Stimulated activated CD8-positive, alpha-beta memory T cell treated with anti-CD3 and anti-CD28 coated beads, Interleukin-4, amount 100 ng/mL, for 4 hours (primary cell): Measurements from ENCODE around the gene TREML2.

Experiments
- DNase-seq, 2 donors: peaks; one replicate each; pipeline ENCODE4 v3.0.0-alpha.2; 2020; ENCODE audit warnings: low read depth in 2 of 2, low spot score in 1 of 2

TREML2 gene

DNA sequence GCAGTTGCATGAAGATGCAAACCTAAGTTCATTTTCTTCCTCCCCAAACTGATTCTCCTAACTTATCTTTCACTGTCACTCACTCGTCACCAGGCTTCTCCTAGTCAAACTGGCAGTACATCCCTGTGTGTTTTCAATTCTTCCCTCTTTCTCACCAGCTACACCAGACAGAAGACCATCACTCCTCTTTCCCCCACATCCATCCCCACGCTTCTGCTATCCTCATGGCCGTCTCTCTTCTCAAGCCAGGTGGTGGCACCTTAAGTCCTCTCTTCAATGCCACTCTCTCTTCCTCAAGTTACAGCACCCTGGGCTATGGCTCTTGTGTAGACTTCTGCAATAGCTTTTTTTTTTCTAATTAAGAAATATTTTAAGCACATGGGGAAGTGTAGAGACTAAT is 23.7 kb downstream of the TREML2 start:
- no peak for DNase-seq

DNA sequence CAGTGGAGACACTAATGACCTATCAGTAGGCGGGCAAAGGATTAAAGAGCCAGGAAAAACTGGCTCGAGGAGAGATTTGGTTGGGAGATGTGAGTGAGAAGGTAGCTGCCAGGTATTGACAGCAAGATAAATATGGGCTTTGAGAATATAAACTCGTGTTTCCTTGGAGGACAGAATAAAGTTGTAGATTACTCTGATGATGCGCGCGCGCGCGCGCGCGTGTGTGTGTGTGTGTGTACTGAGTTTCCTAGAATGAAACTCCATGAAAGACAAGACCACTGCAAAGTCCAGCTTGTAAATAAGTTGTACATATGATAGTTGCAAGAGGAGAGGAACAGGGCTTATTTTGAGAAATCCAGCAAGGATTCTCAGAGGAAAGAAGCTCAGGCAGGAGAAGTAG is 24.8 kb downstream of the TREML2 start:
- no peak for DNase-seq

DNA sequence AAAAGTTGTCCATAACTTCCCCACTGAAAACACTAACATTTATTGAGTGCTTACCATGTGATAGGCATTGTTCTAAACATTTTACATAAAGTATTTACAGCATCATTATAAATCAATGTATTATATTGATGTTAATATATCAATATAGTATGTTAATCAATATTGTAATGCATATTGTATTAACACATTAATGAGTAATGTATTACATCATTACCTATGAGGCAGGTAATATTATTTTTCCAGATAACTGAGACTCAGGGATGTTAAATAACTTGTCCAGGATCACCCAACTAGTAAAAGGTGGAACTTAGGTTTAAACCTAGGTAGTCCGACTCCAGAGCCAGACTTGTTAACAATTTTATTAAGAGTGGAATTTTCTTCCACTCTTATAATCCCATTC is 25.9 kb downstream of the TREML2 start:
- no peak for DNase-seq

DNA sequence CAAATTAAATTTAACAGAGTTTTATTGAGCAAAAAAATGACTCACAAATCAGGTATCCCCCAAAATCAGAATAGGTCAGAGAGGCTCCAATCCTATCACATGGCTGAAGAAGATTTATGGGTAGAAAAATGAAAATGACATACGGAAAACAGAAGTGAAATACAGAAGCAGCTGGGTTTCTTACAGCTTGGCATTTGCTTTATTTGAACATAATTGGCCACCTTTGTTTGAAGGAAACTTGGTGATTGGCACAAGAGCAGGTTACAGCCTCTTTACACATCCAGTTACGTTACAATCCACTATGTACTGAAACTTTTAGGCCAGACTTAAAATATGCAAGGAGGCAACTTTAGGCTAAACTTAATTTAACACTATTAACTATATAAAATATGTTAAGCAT is 26.3 kb downstream of the TREML2 start:
- DNase-seq, result no peak

DNA sequence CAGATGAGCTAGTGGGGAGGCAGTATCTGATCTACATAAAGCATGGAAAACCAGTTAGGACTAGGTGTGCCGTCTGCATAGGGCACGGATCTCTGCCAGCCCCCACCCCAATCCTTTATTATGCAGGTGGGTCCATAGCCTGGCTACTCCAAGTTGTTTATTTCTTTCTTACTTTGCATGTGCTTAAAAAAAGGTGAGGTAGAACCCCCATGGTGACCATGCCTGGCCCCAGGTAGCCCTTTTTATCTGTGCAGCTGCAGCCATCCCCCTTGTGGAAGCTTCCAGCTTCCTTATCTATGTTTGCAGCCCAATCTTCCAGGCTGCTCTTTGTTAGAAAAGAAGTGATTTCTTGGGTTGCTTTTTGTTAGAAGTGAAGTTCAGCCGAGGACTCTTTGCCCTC is 29.0 kb downstream of the TREML2 start:
- DNase-seq, result no peak

DNA sequence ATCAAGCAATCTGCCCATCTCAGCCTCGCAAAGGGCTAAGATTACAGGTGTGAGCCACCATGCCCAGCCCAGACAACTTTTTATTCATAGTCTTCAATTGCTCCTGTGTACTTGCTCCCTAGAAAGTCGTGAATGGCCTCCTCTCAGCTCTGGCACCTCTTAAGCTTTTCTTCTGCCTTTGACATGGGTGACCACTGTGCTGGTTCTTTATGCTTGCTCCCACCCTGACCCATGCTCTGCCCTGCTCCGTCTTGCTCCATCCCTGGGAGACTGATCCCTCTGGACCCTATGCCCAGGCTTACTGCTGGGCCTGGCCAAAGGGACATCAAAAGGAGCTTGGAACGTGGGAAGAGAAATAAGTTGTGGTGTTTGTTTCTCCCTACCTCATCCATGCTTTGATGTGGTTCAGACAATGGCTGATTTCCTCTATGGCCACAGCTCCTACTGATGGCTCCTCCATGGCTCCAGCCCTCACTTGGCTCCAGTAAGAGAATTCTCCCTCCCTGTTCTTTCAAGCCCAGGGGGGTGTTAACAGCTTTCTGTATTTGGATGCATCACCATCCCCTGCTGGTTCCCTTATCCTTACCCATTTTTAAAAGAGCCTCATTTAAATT is 30.3 kb downstream of the TREML2 start:
- DNase-seq, result no peak

DNA sequence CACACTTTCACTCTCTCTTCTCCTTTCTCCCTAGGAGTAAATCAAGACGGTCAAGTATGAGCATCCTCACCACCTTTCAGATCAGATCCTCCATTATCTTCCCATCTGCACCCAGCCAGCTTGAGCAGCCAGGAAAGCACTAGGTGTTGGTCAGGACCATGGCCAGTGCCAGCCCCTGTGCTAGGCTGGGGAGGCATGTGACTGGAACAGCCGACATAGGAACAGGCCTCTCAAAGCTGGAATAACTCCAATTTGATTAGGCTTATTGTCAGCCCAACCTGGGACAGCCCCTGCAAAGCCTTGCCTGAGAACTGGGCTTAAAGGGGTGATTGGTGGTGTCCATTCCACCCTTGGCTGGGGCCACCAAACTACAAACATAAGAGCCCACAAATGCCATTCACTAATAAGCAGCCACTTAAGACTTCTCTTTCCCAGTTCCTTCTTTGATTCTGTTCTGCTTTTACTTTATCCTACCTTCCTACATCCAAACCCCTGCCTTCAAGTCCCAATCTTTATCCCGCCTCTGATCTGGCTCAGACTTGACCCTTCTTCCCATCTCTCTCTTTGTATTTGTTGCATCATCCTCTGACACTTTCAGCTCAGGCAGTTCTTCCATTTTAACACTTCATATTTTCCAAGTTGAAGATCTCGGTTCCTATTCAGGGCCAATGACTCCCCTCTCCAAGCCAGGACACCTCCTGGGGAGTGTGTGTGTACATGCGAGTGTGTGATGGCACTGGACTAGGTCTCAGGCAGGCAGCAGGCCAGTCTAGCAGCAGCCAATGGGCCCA is 33.6 kb downstream of the TREML2 start:
- DNase-seq, result no peak

DNA sequence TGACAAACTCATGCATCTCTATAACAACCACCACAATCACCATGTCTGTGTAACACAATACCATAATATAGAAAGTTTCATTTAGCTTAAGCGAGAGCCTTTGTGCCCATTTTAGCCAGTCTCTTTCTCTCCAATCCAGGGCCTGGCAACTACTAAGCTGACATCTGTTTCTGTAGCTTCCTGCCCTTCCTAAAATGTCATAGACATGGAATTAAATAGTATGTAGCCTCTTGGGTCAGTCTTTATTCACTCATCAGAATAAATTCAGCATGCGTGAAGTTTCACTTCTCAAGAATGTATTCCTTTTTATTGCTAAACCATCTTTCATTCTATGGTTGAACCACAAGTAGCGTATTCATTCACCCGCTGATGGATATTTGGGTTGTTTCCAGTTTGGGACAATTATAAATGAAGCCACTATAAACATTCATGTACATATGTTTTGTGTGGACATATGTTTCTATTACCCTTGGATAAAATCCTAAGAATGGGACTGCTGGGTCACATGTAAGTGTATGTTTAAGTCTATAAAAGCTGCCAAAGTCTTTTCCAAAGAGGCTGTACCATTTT is 36.3 kb downstream of the TREML2 start:
- no peak for DNase-seq

DNA sequence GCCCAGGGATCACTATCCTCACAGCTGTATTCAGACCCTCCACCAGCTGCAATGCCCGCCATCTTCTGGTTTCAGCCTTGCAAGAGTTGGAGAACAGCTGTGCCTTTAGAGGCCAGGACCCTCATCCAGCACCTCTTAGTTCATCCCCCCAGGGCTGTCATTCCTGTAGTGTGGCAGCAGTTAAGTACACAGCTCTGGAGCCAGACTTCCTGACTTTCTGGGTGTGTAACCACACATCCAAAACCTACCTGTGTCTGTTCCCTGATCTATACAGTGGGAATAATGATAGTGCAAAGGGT is 37.6 kb downstream of the TREML2 start:
- no peak for DNase-seq

DNA sequence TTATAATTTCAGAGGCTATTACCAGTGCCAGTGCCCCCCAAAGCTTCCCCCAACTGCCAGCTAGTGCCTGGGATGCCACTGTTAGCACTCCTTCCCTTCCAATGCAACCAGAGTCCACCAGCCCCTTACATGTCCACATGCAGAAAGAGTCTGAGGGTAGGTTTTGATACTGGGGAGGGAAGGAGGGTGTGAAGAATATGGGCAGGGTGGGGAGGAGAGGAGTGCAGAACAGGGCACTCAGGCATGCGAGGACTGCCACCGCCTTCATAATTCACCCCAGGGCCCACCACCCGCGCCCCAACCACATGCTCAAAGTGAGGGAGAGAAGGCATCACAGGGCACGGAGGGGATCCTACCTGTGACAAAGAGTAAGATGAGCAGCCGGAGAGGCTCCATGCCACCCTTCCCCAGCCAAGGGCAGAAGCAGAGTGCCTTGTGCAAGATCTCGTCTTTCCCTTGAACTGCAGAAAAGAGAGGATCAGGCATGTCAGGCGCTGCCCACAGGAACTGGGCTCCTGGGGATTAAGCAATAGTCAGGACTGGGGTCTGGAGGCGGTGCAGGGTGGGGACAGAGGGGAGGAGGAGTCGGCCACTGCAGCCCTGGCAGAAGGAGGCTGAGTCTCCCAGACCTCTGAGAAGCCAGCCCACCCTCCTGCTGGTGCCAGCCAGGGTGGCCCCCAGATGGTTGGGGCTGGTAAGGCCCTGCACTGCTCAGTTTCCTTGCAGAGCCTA is 38.1 kb downstream of the TREML2 start, which contains the start of gene TREM2:
Gene TREM2, minus strand, starts transcription at position 430 of the 732 bp plus-strand sequence. Its CDS starts 34 bp downstream, at position 396.
- no peak for DNase-seq

DNA sequence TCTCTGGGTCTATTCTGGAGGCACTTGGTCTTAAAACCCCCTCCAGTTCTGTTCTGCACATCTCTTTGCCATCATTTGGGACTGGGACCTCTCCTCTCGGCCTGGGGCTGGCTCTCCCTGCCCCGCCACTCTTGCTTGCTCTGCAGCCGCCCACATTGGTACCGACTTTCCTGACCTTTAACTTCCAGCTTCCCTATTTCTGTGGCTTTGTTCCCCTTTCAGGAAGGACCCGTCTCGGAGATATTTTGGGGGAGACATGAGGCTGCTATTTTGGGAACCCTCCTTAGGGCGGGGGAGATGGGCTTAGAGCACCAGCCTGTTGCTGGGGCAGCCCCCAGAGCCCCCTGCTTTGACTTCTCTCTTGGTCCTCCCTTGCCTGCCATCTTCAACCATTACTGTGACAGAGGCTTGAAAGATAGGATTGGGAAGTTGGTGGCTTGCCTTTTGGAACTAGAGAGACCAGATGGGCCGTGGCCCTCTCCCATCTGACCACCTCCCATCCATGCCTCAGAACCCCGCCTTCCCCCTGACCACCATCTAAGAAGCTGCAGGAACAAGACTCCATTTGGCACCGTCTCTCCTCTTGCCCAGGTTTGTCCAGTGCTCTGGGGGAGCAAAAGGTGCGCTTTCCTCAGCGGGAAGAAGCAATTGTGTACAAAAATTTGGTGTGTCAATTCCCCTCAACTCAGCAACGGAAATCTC is 38.9 kb downstream of the TREML2 start:
- no peak for DNase-seq

DNA sequence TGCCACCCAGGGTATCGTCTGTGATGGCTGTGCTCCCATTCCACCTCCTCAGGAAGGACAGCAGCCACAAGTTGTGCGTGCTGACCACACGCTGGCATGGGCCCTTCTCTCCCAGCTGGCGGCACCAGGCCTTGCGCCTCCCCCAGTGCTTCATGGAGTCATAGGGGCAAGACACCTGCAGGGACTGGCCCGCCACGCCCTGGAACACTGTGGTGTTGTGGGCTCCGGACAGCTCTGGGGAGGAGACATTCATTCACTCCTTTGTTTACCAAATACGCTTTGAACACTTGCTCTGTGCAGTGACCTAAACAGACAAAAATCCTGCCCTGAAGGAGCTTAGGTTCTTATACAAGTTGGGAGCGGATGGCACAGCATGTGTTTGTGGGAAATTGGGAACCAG is 39.6 kb downstream of the TREML2 start:
- DNase-seq, result no peak

DNA sequence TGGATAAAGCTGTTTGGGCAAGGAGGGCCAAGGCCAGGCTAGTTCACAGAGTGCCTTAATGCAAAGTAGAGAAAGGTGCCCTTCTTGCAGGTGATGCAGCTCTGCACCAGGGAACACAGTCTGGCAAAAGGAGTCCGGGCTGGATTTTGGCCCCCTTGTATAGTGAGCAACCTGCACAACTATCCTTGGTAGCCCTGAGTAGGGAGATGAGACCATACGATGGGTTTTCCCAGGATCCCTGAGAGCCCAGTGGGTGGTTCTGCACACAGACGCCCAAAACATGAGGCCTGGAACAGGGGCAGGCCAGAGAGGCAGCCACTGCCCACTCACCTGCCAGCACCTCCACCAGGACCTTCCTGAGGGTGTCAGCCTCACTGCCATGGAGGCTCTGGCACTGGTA is 40.0 kb downstream of the TREML2 start:
- no peak for DNase-seq

DNA sequence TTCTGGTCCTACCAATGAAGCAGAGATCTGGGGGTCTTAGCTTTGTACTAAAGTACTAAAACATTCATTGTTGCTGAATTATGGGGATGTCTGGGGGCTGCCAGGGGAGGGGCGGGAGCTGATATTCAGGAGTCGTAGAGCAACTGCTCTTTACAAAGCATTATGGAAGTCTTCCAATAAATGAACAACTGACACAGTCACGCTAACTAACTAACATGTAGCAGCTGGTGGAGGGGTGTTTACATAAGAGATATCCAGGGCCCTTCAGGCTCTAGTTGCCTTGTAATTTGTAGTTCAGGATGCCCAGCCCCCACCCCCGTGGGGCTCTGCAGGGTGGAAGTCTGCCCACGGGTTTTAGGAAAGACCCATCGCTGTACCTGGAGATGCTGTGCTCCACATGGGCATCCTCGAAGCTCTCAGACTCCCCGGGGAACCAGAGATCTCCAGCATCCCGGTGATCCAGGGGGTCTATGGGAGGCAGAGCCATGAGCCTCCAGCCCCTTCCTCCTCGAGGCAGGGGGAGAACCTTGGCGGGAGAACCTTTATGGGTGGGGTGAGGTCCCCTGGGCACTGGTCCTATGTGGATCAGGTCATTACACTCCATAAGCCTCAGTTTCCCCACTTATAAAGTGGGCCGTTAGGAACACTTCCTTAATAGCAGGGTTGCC is 41.4 kb downstream of the TREML2 start:
- no peak for DNase-seq

DNA sequence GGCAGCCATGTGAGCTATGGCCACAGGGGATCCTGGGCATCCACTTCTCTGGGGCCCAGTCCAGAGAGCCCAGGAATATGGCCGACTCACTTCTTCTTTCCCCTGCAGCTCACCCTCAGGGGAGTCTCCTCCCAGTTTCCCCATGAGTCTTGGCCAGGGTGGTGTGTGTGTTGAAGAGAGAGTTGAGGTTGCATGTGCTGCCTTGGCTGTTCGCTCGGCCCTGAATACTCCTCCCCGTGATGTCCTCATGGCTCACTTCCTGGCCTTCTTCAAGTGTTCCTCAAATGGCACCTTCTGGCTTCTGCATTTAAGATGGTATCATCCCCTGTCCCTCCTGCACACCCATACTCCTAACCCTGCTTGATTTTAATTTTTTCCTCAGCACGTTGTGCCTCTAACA is 43.6 kb downstream of the TREML2 start:
- DNase-seq, result no peak

DNA sequence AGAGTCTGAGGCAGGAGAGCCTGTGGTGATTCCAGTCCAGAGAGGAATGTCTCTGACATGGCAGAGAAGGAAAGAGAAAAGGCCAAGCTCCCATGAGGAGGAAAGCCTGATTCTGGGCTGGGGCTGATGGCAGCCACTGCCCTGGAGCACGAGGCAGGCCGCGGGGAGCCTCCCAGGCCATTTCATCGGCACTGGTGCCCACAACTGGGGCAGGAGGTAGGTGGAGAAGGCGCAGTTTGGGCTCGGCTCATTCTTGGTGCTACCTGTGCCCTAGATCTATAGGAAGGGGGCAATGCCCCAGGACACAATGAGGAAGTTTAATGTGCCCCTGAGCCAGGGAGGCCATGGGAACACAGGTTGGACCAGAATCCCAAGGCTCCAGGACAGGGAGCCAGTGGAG is 44.2 kb downstream of the TREML2 start:
- DNase-seq, result no peak

DNA sequence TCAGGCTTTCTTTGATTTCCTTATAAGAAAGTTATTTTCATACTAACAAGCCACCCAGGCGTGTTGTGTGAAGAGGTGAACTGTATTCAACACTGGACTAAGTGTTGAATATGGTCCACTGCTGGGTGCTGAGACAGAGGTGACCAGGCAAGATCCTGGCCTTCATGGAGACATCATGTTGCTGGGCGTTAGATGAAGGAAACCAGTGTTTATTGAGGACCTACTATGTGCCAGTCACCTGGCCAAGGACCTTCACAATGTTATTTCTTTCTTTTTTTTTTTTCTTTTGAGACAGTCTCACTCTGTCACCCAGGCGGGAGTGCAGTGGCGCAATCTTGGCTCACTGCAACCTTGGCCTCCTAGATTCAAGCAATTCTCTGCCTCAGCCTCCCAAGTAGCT is 44.9 kb downstream of the TREML2 start:
- no peak for DNase-seq

DNA sequence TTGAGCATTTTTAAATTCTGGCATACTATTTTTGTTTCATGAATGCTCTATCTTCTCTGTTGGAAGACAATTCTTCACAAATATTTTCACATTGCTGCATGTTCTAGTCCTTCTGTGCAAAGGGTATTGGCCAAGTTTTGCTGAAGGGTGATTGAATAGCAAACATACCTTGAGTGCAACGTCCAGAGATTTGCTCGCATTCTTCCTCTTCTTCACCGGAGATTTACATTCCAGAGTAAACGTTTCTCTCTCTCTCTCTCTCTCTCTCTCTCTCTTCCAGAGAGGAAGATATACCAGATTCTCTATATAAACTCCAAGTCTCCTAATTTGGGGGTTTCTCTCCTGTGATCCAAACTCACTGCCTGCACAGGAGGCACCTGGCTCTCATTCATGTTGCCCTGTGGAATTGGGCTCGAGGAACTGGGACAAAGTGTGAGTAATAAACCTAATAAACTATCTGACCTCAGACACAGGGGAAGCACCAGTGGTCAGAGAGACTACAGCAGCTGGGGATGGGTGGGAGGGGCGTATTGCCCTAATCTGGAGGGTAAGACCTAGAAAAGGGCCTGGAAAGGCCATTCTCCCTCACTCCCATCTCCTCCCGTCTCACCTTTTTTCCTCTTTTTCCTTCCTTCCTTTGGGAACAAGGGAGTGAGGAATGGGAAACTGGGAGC is 45.7 kb downstream of the TREML2 start:
- DNase-seq, result no peak

DNA sequence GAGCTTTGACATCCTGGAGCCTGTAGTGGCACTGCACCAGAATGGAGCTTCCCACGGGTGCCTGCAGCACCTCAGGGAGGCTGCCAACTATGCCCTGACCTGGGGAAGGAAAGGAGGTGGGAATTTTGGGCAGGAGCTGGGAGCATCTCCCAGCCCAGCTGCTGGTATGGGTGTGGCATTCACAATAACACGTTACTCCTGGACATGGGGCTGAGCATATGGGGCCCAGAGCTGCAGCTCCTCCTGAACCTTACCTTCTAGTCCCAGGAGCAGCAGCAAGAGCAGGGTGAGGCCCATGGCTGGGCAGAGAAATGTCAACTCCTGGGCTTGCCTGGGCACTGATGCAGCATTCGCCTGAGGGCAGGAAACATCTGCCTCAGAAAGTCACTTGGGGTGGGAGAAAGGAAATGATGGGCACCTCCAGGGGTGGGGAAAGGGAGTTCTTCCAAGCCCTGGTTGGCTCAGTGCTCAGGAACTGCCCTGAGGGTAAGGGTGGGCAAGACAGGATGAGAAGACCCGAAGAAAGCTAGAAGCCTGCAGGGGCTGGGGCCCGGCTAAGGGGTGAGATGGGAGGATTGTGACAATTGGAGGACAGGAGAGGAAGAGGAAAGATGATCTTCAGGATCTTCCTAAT is 46.8 kb downstream of the TREML2 start, which contains the start of gene TREML1:
Gene TREML1, minus strand, starts transcription at position 356 of the 634 bp plus-strand sequence. Its CDS starts 59 bp downstream, at position 297.
- DNase-seq, result no peak

DNA sequence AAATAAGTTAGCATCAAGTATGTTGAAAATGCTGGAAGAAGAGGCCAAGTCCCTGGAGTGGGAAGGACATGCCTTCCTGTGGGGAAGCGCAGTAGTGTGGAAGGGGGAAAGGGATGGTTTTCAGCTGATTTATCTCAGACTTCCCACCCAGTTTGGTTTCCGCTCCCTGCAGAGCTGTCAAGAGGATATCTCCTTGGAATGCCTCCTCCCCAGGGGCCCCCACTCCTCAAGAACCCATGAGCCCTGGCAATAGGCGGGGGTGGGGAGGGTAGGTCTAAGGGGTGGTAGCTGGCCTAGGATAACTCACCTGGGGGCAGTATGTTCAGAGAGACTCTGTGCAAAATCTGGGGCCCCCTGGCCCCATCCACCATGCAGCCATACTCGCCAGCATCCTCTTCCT is 47.5 kb downstream of the TREML2 start:
- DNase-seq, result no peak
